NCI-H2107 treated with DMSO at 0.1 percent for 48 hours (cell line): ENCODE results near the gene LARP1.
"Not testable (repeated sequence)": the region's sequence is repeated elsewhere in the genome, so short reads cannot be mapped to it uniquely, and the experiment has no call there.

Source experiments
- DNase-seq: peaks from one replicate; lab custom pipeline; 2025; ENCODE audit not compliant: unreplicated experiment; lab: John Stamatoyannopoulos, UW

LARP1 gene

GRCh38 chr5:154759868-154760267 lies 4.7 kb downstream of the LARP1 start:
- DNase-seq: not testable (repeated sequence)

- DNase-seq: no peak
Measured at GRCh38 chr5:154761046-154761736, 6.0 kb downstream of the LARP1 start.

DNA sequence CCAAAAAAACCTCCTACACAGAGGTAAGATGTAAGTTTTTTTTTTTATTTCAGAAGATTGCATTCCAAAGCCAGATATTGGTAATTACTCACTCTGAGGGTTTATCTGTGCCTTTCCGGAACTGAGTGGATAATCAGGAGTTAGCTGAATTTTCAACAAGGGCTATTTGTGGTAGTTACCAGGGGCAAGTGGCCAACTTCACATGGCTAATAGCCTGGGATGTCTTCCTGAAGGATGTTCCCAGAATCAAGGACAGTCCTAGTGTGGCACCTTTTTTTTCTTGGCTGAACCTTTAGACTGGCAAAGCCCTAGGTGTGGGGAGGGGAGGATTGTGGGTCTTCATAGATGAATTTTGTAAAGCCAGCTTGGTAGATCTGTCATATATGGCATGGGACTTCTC lies 7.1 kb downstream of the LARP1 start:
- no peak for DNase-seq

GRCh38 chr5:154762700-154763099 lies 7.5 kb downstream of the LARP1 start:
- DNase-seq: no peak

DNA sequence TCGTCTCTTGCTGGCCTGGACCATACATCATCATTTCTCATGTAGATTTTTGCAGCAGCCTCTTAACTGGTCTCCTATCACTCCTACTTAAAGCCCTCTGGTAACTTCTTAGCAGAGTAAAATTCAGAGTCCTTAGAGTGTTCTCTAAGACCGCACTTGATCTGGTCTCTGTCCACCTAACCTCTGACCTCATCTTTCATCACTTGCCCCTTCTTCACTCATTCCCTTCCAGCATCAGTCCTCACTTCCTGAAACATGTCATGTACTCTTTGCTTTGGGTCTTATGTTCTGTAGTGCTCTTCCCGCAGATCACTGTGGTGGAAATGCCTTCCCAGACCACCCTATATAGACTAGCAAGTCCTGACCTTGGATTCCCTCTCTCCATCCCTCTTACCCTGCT lies 9.8 kb downstream of the LARP1 start:
- no peak for DNase-seq

DNA sequence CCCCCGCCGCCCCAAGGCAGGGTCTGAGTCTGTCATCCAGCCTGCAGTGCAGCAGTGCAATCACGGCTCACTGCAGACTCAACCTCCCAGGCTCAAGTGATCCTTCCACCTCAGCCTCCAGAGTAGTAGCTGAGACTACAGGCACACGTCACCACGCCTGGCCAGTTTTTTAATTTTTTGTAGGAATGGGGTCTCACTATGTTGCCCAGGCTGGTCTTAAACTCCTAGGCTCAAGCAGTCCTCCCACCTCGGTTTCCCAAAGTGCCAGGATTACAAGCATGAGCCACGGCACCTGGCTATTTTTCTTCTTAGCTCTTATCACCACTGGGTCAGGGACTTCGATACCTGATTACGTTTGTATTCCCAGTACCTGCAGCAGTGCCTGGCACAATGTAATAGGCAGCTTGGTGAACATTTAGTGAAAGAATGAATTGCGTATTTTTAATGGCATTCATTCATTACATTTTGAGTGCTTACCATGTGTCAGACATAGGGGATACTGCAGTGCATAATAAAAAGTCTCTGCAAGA lies 10.3 kb downstream of the LARP1 start:
- no peak for DNase-seq

DNA sequence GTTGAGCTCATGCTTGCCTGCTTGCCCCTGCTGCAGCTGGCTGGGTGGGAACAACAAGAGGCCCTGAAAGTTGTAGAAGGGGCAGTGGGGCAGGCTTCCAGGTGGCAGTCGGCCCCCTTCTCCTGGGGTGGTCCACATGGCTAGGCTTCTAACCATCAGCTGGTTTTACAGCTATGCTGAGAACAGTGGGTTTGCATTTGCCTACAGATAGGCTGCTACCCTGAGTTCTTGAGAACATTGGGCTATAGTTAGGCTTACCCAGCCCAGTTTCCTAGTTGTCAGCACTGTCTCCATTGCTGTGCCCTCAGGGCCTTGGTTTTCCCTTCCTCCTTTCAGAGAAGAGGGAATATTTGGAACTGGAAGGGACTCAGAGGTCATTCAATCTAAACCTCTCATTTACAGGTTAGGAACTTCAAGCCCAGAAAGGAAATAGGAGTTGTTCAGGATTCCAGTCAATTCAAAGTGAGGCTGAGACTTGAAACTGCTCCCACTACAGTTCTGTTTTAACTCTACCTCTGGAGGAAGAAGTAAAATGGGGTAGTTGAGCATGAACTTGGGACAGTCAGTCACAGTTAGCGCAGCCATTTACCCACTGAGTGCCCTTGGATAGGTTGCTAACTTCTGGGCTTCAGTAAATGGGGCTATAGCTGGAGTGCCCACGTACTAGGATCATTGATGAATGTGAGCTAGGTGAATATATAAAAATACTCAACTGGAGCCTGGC lies 11.5 kb downstream of the LARP1 start:
- DNase-seq: no peak

- DNase-seq: no peak
Measured at GRCh38 chr5:154767576-154767975, 12.4 kb downstream of the LARP1 start.

- DNase-seq: no peak
Measured at GRCh38 chr5:154768207-154768606, 13.0 kb downstream of the LARP1 start.

GRCh38 chr5:154770111-154770510 lies 14.9 kb downstream of the LARP1 start:
- no peak for DNase-seq

DNA sequence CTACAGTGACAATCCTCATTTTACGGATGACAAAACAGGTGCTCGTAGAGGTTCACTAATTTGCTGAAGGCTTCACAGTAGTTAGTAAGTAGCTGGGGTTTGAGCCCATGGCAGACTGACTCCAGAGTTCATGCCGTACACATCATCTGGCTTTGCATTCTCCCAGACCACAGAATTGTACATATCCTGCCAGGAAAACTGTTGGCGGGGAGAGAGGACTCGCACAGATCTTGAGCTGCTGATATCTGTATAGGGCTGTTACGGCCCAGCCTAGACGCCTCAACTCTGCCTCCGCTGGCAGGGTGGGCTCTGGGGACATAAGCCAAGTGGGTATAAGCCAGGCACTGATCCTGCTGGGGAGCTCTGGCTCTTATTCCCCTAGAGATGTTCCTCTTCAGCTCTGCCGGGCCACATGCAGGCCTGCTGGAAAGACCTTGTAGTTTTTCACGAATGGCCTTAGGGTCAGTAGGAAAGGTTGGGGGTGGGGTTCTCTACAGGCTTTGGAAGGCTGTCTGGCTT lies 16.3 kb downstream of the LARP1 start:
- DNase-seq: no peak

DNA sequence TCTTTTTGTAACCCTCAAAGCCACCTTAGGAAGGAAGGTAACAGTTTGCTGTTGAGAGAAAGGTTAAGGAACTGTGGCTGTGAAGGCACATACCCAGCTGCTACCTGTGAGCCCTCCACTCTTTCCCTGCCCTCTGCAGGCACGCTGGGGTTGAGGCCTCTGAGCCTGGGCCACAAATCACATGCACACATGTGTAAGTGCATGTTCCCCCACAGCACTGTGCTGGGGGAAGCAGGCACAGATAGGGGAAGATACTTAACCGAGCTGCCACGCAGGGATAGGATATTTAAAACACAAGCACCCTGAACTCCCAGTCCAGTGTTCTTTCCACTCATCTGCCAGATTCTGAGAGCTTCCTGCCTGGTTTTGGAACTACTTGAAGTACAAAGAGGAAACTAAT lies 18.1 kb downstream of the LARP1 start:
- DNase-seq: no peak

GRCh38 chr5:154776167-154776566 lies 21.0 kb downstream of the LARP1 start:
- DNase-seq: no peak

DNA sequence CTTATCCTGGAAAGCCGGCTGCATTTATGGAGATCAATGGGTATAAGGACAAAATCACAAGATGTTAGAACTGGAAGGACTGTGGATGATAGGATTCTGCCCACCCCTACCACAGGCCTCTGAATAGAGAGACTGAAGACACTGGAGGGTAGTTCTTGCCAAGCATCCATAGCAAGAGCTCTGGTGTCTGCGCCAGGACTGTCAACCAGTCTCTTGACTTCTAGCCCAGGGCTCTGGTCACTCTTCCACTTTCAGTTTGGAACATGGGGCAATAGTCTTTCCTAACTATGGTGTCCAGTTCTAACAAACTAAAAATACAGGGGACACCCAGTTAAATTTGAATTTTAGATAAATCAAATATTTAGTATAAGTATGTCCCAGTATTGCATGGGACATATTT lies 23.4 kb downstream of the LARP1 start:
- no peak for DNase-seq

DNA sequence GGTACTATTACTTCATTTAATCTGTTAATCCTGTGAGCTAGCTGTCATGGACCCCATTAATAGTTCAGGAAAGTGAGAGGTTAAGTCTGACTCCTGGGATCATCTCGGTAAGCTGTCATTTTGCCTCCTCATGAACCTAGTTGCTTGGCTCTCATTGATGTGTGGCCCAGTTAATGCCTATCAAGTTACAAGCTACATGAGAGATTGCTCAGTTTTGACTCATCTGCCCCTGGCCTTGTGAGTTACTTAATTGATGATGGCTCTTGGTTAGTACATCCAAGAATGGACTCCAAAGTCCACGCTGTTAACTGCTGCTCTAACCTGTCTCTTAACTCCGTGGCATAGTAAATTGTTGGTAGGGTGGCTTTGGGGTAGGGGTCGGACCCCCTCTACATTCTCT lies 23.9 kb downstream of the LARP1 start:
- DNase-seq: no peak

DNA sequence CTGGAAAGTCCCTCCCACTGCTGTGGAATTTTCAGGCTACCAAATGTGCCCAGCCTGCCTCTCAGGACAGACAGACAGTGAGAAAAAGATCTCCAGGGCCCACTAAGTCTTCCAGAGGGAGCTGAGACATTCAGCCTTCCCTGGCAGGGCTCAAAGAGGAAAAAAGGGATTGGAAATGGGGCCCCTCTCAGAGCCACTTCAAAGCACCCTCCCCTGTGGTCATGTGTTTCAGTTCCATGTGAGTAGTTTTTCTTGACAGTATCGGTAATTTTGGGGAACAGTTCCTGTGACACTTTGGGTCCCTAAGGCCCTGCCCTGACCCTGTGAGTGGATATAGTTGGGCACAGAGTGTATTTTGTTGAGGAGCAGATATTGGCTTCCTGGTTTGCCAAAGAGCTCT lies 25.0 kb downstream of the LARP1 start:
- DNase-seq: no peak

DNA sequence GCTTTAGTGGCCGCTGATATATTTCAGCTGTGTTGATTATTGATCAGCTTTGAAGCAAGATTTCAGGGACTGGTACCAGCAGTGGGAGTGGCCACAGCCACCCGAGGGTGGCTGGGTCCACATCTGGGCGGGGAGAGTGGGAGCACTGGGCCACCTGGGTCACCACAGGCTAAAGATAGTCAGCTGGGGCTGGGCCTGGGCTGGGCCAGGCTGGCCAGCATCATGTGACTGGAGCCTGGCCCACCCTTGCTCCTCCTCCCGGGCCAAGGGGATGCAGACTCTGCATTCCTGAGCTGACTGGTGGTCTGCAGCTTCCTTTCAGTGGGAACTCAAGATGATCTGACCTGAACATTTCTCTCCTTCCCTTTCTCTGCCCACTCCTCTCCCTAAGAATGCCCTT lies 27.1 kb downstream of the LARP1 start:
- no peak for DNase-seq

DNA sequence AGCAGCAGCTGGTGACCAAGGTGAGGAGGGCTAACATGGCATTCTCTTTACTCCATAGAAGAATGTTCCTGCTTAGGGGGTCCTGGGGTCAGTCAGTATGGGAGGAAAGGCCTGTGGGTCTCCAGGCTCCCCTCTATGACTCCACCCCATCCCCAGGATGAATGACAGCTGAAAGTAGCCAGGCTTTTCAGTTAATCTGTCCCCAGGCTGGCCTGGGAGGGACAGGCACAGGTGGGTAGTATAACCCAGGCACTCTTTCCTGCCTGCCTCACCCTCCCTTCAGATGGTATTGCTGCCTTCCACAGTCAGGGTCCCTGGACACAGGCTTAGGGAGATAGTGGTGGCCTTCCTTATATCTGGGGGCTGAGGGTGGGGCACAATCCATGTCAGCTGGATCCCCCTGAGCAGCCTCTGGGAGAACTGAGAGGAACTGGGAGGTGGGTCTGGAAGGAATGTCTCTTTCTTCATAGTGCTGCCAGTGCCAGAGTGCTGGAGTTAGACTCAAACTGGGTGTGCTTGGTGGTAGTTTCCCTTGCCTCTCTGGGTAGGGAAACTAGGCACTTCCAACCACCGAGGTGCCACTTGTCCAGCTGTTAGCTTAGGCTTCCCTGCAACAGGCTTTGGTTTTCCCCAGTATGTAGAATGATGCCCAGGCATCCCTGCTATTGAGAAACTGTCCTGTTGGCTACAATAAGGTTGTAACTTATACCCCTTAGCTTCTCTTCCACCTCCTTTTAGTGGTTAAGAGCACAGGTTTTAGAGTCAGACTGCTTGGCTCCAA lies 27.8 kb downstream of the LARP1 start:
- DNase-seq: no peak

GRCh38 chr5:154783774-154784460 lies 28.7 kb downstream of the LARP1 start:
- no peak for DNase-seq

DNA sequence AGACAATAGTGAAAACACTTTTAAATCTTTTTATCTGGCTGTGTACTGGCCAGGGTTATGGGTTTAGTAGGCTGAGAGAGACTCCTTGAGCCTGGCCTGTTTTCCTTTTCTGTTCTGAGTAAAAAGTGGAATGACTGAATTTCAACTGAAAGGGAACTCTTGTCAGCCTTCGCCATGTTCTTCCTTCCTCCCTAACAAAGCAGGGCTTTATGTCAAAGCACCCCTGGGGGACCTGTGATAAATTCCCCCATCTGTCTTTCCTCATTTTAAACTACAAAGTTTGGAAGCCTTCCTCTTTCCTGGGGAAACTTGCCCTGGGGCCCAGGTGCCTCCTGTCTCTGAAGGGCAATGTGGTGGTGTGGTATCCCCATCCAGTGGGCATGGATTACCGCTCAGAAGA lies 29.7 kb downstream of the LARP1 start:
- no peak for DNase-seq

GRCh38 chr5:154786414-154786813 lies 31.2 kb downstream of the LARP1 start:
- DNase-seq: no peak
